ENCODE results near the gene PPP2R1A.
"Not testable (repeated sequence)": the region's sequence is repeated elsewhere in the genome, so short reads cannot be mapped to it uniquely, and the experiment has no call there.

PPP2R1A gene

DNA sequence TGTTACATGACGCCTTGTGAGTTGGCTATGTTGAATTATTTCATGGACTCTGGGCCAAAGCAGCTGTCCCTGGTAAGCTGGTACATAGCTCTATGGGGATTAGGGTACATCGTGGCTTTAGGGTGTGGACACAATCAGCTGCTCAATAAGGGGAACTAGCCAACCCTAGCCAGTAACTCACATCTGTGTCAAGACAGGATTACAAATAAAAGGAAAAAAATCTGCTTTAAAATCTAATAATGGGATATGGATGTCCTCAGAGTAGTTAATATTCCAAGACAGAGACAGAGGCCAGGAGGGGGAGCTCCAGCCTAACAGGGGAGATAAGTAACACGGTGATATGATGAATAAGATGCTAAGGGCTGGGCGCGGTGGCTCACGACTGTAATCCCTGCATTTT is 58.4 kb downstream of the PPP2R1A start:
- peak; percentile 64 to 67 for DNase-seq

DNA sequence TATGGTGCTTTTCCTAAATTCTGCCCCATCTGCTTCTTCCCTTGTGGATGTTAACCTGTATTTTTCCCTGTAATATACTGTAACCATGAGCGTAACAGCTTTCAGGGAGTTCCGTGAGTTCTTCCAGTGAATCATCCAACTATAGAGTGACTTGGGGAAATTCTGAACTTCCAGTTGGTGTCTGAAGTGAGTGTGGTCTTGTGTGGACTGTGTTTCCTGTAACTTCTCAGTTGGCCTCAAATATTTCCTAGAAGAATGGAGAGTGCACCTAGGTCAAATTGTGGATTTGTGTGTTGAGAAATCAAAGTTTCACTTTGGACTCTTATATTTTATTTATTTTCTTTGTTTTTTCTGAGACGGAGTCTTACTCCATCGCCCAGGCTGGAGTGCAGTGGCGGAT is 68.6 kb downstream of the PPP2R1A start:
- no peak for DNase-seq

DNA sequence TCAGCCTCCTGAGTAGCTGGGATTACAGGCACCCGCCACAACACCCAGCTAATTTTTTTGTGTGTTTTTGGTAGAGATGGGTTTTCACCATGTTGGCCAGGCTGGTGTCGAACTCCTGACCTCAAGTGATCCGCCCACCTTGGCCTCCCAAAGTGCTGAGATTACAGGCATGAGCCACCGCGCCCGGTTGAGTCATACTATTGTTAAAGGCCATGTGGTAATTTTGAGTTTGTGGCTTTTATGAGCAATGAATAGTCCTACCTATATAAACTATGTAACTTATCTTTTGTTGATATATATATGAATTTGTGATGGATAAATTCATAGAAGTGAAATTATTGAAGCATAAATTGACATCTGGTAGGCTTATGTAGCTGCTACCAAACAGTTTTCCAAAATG is 75.7 kb downstream of the PPP2R1A start:
- not testable (repeated sequence) for DNase-seq

DNA sequence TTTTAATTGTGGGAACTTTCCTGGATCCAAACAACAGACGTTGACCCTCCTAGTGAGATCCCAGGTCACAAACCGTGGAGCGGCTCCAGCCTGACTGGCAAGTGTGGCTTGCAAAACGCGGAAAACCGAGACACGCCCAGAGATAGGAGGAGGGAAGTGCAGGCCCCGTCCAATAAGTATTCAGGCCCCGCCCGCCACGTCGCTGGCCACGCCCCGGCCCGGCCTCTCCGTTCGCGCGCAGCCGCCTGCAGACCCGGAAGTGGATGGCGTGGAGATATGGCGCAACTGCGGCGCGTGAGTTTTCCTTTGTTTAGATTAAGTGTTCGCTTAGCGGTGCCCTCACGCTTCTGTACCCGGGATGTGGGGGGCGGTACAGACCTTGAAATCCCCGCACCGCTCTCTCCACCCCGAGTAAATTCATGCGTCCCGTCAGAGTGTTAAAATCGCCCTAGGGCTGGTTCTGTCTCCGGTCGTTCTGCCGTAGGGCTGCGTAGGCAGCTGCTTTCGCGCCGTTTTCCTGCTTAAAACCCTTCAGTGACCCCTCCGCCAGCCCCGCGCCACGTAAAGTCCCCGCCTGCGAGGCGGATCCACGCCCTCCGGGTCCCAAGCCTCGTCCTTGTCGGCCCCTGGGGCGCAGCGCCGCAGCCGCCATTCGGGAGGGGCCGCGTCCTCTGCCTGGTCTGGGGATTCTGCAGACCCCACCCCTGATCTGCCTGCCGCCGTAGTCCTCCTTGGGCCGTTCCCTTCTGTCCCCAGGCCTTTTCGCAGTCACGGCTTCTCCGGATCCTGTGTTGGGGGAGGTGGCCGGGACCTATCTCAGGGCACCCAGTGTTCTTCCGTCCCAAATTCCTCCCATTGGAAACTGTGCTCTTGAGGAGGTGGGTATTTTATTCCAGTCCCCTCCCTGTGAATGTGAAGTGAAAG is 79.7 kb downstream of the PPP2R1A start, which contains the start of gene ZNF766:
Gene ZNF766, plus strand, starts transcription at position 250 of the 924 bp plus-strand sequence. Its CDS starts 27 bp downstream, at position 277.
- DNase-seq = peak; percentile 96 to 97

DNA sequence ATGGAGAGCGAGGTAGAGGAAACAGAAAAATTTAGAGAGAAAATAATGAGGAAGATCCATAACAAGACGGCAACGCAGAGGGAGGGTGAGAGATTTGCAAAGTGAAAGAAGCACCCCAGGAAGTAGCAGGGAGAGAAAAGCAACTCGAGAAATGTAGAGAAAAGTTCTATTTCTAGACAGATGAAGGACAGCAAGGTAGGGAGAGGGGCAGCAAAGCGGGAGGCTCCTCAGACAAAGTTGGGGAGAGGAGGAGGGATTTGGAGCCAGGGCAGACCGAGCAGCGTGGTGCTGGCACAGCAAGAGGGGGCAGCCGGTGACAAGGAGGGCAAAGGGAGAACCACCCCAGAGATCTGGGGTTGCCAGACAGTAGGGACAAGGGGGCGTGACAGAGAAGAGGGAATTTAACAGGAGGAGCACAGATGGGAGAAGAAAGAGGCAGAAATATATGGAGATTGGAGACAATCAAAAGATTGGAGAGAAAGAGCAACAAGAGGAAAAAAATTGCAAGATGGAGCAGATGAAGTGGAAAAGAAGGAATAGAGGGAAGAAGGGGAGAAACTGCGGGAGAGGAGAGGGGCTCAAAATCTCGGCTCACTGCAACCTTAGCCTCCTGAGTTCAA is 80.5 kb downstream of the PPP2R1A start:
- DNase-seq = no peak

DNA sequence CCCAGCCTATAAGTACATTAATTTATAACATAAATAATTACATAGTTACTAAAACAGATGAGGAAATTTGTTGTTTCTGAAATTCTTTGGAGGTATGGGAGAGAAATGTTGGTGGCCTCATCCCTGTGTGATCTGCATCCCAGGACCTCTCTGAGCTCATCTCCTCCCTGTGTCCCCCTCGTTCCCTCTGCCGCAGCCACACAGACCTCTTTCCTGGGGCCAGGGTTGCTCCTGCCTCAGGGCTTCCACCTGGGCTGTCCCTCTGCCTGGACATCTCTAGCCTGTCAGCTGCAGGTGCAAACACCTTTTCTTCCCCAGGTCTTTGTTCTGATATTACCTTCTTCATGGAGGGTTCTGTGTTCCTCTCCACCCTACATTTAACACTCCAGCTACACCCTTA is 83.4 kb downstream of the PPP2R1A start:
- DNase-seq = no peak

DNA sequence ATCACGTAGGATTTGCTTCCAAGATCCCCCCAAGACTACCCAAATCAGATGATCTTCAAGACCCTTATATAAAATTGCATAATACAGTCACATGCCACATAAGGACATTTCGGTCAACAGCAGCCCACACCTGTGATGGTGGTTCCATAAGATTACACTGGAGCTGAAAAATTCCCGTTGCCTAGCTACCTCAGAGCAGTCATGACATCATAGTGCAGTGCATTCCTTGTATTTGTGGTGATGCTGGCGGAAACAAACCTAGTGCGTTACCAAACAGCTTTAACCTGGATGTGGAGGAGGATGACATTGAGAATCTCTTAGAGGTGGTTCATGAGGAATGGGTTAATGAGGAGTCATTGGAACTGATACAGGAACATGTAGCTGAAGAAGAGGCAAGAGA is 84.3 kb downstream of the PPP2R1A start:
- no peak for DNase-seq

DNA sequence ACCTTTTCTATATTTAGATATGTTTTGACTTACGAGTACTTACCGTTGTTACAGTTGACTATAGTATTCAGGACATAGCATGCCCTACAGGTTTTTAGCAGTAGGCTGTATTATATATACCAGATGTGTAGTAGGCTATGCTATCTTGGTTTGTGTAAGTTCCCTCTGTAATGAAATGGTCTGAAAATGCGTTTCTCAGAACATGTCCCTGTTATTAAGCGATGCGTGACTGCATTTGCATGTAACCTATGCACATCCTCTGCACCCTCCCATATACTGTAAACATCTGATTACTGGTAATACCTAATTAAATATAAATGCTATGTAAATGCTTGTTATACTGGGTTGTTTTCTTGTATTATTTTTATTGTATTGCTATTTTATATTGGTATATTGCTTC is 86.1 kb downstream of the PPP2R1A start:
- no peak for DNase-seq

DNA sequence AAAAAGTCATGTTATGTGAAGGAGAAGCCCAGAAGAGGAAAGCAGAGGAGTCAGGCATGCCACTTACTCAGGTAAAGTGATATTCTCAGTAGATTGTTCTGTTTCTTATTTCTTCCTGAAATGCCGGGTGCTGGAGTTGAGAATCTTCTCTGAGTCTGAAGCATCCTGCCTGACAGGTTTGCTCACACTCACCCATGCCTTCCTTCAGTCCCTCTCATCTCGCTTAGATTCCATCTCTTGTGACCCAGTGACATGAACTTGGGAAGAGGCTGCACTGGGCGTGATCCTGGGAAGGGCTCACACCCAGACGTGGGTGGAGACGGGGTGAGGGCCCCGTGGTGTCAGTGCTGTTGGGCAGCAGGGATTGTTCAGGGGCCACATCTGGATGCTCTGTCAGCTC is 87.6 kb downstream of the PPP2R1A start:
- no peak for DNase-seq

Data from activated CD4-positive, alpha-beta T cell treated with anti-CD3 and anti-CD28 coated beads, Interleukin-2, amount 50 U/mL, for 4 hours (primary cell).